CD14-positive monocyte (primary cell): ENCODE results near the gene EBP. TPM values are rescaled to one million over a fixed set of nuclear protein-coding genes. Genes with fewer than 3 reads are reported as not detected.

Experiments used
- DNase-seq, 3 donors: peaks; one replicate each; pipeline ENCODE4 v3.0.0-alpha.2; 2011 to 2022
- H2AFZ ChIP-seq: 2 replicates; pipeline ENCODE4 v1.6.0; 2012; ENCODE audit warnings: mild to moderate bottlenecking, low read depth, low read length, inconsistent platforms; ENCODE audit not compliant: insufficient read depth, poor library complexity, severe bottlenecking
- H3K27ac ChIP-seq, 2 donors: 1 replicate in 1 of 2; 2 replicates in 1 of 2; pipeline ENCODE4 v1.5.1; 2012 to 2013; ENCODE audit warnings: low read length in 2 of 2, control low read depth in 1 of 2, inconsistent platforms in 1 of 2, low read depth in 1 of 2, mild to moderate bottlenecking in 1 of 2
- H3K27me3 ChIP-seq, 2 donors: one replicate each; pipeline versions ENCODE4 v1.6.0 to v1.6.1; 2011 to 2013; ENCODE audit warnings: low read length in 2 of 2; ENCODE audit not compliant: control insufficient read depth in 2 of 2, insufficient read depth in 2 of 2
- H3K36me3 ChIP-seq, 2 donors: replicated peaks in 1 of 2; 1 replicate in 1 of 2; 2 replicates in 1 of 2; pipeline versions ENCODE4 v1.5.1 to v1.6.1; 2012 to 2013; ENCODE audit warnings: low read length in 2 of 2, control low read depth in 1 of 2, inconsistent platforms in 1 of 2, mild to moderate bottlenecking in 1 of 2; ENCODE audit not compliant: insufficient read depth in 2 of 2, control insufficient read depth in 1 of 2
- H3K4me1 ChIP-seq, 2 donors: 1 replicate in 1 of 2; 2 replicates in 1 of 2; pipeline versions ENCODE4 v1.5.1 to v1.6.1; 2012 to 2013; ENCODE audit warnings: low read length in 2 of 2, control low read depth in 1 of 2, inconsistent platforms in 1 of 2, mild to moderate bottlenecking in 1 of 2, moderate library complexity in 1 of 2; ENCODE audit not compliant: insufficient read depth in 2 of 2, control insufficient read depth in 1 of 2
- H3K4me2 ChIP-seq: replicated peaks from 2 replicates; pipeline ENCODE3; 2012; ENCODE audit warnings: low read length, moderate library complexity, mild to moderate bottlenecking; ENCODE audit not compliant: poor library complexity, severe bottlenecking; ENCODE audit errors: extremely low read depth
- H3K4me3 ChIP-seq, 3 experiments: fragments of 200-600 bp in 1 of 3; sonication (generic) in 1 of 3; replicated peaks in 1 of 3; 1 replicate in 2 of 3; 2 replicates in 1 of 3; pipeline ENCODE4 v1.5.1; 2011 to 2013; ENCODE audit warnings: low read length in 3 of 3, mild to moderate bottlenecking in 3 of 3, control low read depth in 2 of 3, low read depth in 2 of 3, inconsistent platforms in 1 of 3, moderate library complexity in 1 of 3
- H3K79me2 ChIP-seq: 2 replicates; pipeline ENCODE4 v1.6.0; 2012; ENCODE audit warnings: mild to moderate bottlenecking, control low read depth, inconsistent platforms, low read length, moderate library complexity; ENCODE audit not compliant: insufficient read depth
- H3K9ac ChIP-seq: 2 replicates; pipeline ENCODE4 v1.6.0; 2017; ENCODE audit warnings: low read length, mild to moderate bottlenecking; ENCODE audit not compliant: insufficient read depth, poor library complexity, severe bottlenecking
- H3K9me3 ChIP-seq, 2 donors: replicated peaks in 1 of 2; 1 replicate in 1 of 2; 2 replicates in 1 of 2; pipeline versions ENCODE4 v1.5.1 to v1.6.1; 2012 to 2013; ENCODE audit warnings: low read length in 2 of 2, control low read depth in 1 of 2; ENCODE audit not compliant: control insufficient read depth in 1 of 2, insufficient read depth in 1 of 2
- H4K20me1 ChIP-seq: 2 replicates; pipeline ENCODE4 v1.6.0; 2012; ENCODE audit warnings: mild to moderate bottlenecking, low read length, control low read depth, moderate library complexity; ENCODE audit not compliant: insufficient read depth
- H3K27ac Mint-ChIP-seq, 7 donors: one replicate each; pipeline ENCODE4 v1.8.0; 2020; ENCODE audit warnings: mild to moderate bottlenecking in 7 of 7, mixed read lengths in 7 of 7, moderate library complexity in 6 of 7, inconsistent platforms in 2 of 7
- H3K27me3 Mint-ChIP-seq, 3 donors: one replicate each; pipeline ENCODE4 v1.8.0; 2021 to 2022; ENCODE audit warnings: low read depth in 3 of 3, mild to moderate bottlenecking in 3 of 3, mixed read lengths in 3 of 3, moderate library complexity in 3 of 3, inconsistent platforms in 1 of 3
- H3K36me3 Mint-ChIP-seq, 2 donors: one replicate each; pipeline ENCODE4 v1.8.0; 2020; ENCODE audit warnings: mixed read lengths in 2 of 2, inconsistent platforms in 1 of 2, mild to moderate bottlenecking in 1 of 2
- H3K4me1 Mint-ChIP-seq: one replicate; pipeline ENCODE4 v1.8.0; 2020; ENCODE audit warnings: mild to moderate bottlenecking, mixed read lengths
- H3K4me3 Mint-ChIP-seq, 2 donors: one replicate each; pipeline ENCODE4 v1.8.0; 2020; ENCODE audit warnings: mild to moderate bottlenecking in 2 of 2, mixed read lengths in 2 of 2, moderate library complexity in 1 of 2
- H3K9me3 Mint-ChIP-seq, 7 donors: one replicate each; pipeline ENCODE4 v1.8.0; 2020 to 2022; ENCODE audit warnings: mixed read lengths in 7 of 7, mild to moderate bottlenecking in 6 of 7, moderate library complexity in 6 of 7, inconsistent platforms in 2 of 7
- CTCF ChIP-seq: fragments of 200-600 bp; IDR thresholded peaks from one replicate; pipeline ENCODE4 v1.8.0; 2022; ENCODE audit warnings: antibody characterized with exemption, mild to moderate bottlenecking
- WGBS: methylation state at CpG from one replicate; pipeline ENCODE4 v1.1.5; 2013; ENCODE audit warnings: missing lambda C conversion rate; ENCODE audit not compliant: insufficient coverage; 5-methylcytosine and 5-hydroxymethylcytosine counted together
- intact Hi-C, 2 donors: fragments of 100-400 bp; cut with micrococcal nuclease; formaldehyde crosslinking; loops; one replicate each; pipeline versions ENCODE4 v1.15.0 to v1.15.1; 2023
- polyA plus RNA-seq, 3 donors: library from polyadenylated mRNA; depleted of rRNA in 1 of 3; unstranded in 2 of 3; stranded (reverse) in 1 of 3; fragments of 300-500 nt in 2 of 3; fragments of >200 nt in 1 of 3; fragmentation: Illumina TruSeq in 2 of 3; gene quantifications; 1 replicate in 2 of 3; 2 replicates in 1 of 3; pipeline ENCODE4 v1.2.3, GENCODE V29; 2012 to 2021

Gene EBP
- polyA plus RNA-seq, 3 donors = 47.2 to 59.5 (median 47.4) TPM

GRCh38 chrX:48489296-48489695, 32.3 kb upstream of the EBP start:
- WGBS = 94% methylated on average over 3 of the region's 9 CpGs
- no peak for TF ChIP-seq CTCF
- Mint-ChIP-seq H3K4me3 (no peak overlapping the region), H3K4me1 (peaks cover 16% of the 10 kb centered on the region), H3K36me3 (no peaks in the 10 kb centered on the region), H3K27ac (no peak overlapping the region), H3K27me3 (peaks cover 0 to 7% (median 0%) of the 10 kb centered on the region in 3 donors), H3K9me3 (peaks cover 0 to 3% (median 0%) of the 10 kb centered on the region in 7 donors)
- peaks cover 3 to 9% of the 10 kb centered on the region in 2 donors for H3K36me3 ChIP-seq
- intact Hi-C loops = loop anchor here in 1 of 2 donors (10.0 kb wide), 1 partner anchor 316 kb away; the partner anchor contains the start of gene HDAC6
- H3K9me3 ChIP-seq = no peaks in the 10 kb centered on the region
- no peaks in the 10 kb centered on the region for H3K27me3 ChIP-seq
- no peaks in the 10 kb centered on the region for H4K20me1 ChIP-seq
- H3K4me1 ChIP-seq = peaks cover 10 to 12% of the 10 kb centered on the region in 2 donors
- no peaks in the 10 kb centered on the region for H3K79me2 ChIP-seq
- no peak overlapping the region for H3K27ac ChIP-seq
- no peak overlapping the region for H3K4me2 ChIP-seq
- no peak overlapping the region for H3K9ac ChIP-seq
- H3K4me3 ChIP-seq = no peak overlapping the region
- H2AFZ ChIP-seq = no peak overlapping the region
- DNase-seq = no peak

GRCh38 chrX:48489892-48490291, 31.7 kb upstream of the EBP start:
- Histone ChIP-seq H2AFZ (no peak overlapping the region), H3K9ac (no peak overlapping the region), H3K27me3 (no peaks in the 10 kb centered on the region), H3K4me2 (no peak overlapping the region), H3K9me3 (no peaks in the 10 kb centered on the region), H3K4me1 (peaks cover 10 to 12% of the 10 kb centered on the region in 2 donors), H3K36me3 (peaks cover 3 to 9% of the 10 kb centered on the region in 2 donors), H3K79me2 (no peaks in the 10 kb centered on the region), H3K27ac (no peak overlapping the region), H3K4me3 (no peak overlapping the region), H4K20me1 (no peaks in the 10 kb centered on the region)
- Mint-ChIP-seq H3K4me3 (no peak overlapping the region), H3K4me1 (peaks cover 16% of the 10 kb centered on the region), H3K27ac (no peak overlapping the region), H3K9me3 (peaks cover 0 to 3% (median 0%) of the 10 kb centered on the region in 7 donors), H3K27me3 (peaks cover 0 to 5% (median 0%) of the 10 kb centered on the region in 3 donors), H3K36me3 (no peaks in the 10 kb centered on the region)
- WGBS = no CpG with 5 or more reads among the region's 2 CpGs
- TF ChIP-seq CTCF = no peak
- no peak for DNase-seq
- intact Hi-C loops = loop anchor here in 1 of 2 donors (10.0 kb wide), 1 partner anchor 315 kb away; the partner anchor contains the start of gene HDAC6
